AG20443 (cell line): ENCODE results near the gene SMOC2.
"Not testable (repeated sequence)": the region's sequence is repeated elsewhere in the genome, so short reads cannot be mapped to it uniquely, and the experiment has no call there.

Source experiments
- DNase-seq: peaks from one replicate; pipeline ENCODE4 v3.0.0; 2012; ENCODE audit warnings: low spot score, mixed read lengths

The SMOC2 gene

DNA sequence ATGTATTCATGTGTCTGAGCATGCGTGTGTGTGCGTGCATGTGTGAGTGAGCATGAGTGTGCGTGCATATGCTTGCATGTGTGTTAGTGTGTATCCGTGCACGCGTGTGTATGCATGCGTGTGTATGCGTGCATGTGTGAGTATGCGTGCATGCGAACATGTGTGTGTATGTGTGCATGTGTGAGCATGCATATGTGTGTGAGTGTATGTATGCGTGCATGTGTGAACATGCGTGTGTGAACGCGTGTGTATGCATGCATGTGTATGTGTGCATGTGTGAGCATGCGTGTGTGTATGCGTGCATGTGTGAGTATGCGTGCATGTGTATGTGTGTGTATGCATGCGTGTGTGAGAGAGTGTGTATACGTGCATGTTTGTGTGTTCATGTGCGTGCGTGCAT, 77.9 kb downstream of the SMOC2 start:
- no peak for DNase-seq

DNA sequence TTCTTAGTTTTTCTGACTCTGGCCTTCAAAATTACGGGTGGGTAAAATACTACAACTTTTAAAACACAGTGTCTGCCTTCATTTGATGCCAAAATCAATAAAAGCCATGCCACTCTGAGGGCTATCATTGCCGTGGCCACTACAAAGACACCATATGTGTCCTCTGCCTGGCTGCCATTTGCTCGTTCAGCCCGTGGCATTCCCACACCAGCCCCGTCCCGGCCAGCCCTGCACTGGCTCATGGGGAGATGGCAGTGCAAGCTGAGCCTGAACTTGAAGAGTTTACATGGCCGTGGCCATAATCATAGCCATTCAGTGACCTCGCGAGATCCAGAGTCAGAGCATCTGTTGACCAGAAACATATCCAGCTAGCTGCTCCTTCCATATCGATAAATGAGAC, 79.2 kb downstream of the SMOC2 start:
- DNase-seq = no peak

DNA sequence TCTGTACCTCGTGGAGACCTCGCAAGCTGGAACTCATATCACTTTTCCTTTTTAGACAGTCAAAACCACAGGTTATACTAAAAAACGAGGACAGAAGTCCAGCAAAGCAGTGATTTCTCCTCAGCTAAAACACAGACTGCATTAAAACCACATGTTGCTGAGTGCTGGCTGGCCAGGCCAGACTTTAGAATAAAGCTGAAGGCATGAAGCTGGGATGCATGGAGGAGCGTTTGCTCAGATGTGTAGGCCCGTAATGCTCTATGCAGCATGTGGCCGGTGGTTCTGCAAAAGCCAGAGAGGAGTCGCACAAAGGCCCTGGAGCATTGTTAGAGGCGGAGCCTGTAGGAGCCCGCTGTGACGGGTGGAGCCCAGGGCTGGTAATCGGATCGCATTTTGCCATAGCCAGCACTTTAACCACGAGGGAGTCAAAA, 83.6 kb downstream of the SMOC2 start:
- DNase-seq = peak; percentile 52

DNA sequence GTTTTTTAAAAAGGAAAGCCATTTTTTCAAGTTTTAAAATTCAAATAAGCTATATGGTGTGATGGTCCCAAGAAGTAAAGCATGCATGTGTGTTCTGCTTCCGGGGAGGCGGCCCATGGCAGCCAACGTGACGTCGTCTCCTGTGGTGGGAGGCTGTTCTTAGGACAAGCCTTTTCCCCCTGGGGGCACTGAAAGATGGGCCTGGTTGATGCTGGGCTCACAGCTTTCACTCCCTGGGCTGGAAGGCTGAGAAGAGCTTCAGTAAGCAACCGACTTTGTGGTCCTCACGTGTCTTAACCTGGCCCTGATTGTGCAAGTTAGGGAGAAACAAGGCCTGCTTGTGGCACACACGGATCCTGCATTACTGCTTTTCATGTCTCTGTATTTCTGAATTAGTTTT, 84.1 kb downstream of the SMOC2 start:
- DNase-seq = no peak

DNA sequence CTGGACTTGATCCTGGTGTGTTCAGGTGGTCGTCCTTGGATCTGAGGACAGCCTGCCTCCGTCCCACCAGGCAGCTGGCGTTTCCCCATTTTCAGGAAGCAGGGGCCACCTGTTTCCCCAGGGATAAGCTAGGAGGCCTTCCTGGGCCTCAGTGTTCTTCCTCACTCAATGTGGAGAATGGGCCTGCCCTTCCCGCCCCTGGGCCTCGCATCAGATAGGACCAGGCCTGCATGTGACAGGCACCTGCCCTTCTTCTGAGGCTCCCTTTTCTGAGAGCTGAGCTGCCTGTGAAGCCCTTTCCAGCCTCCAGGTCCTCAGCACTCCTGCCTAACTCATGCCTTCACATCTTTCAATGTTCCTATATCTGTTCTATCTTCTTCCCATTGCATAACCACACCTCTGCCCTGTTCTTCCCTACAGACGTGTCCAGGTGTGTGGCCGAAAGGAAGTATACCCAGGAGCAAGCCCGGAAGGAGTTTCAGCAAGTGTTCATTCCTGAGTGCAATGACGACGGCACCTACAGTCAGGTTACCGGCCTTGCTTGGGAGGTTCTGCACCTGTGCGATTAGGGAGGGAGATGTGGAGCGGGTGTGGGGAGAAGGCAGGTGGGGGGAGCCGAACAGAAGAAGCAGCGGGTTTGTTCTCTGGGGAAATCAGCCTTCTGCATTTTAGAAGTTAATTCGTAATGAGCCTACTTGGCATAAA, 85.1 kb downstream of the SMOC2 start:
- DNase-seq = no peak

DNA sequence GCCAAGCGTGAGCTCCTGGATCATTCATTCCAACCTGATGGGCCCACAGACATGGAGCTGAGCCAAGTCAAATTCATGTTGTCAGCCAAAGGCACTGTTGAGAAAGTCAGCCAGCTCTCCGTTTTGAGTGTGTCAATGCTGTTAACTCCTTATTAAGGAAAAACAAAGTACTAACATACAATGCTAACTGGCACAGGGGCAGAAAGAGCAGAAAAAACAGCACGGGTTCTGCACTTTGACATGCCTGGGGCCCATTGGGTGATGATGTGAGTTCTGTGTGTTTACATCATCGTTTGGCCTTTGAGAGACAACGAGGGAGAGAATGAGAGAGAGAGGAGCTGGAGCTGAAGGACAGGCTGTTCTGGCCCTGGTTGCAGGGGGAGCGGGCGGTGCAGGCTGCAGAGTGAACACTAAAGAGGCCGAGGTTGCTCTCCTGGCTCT, 85.9 kb downstream of the SMOC2 start:
- DNase-seq = no peak

DNA sequence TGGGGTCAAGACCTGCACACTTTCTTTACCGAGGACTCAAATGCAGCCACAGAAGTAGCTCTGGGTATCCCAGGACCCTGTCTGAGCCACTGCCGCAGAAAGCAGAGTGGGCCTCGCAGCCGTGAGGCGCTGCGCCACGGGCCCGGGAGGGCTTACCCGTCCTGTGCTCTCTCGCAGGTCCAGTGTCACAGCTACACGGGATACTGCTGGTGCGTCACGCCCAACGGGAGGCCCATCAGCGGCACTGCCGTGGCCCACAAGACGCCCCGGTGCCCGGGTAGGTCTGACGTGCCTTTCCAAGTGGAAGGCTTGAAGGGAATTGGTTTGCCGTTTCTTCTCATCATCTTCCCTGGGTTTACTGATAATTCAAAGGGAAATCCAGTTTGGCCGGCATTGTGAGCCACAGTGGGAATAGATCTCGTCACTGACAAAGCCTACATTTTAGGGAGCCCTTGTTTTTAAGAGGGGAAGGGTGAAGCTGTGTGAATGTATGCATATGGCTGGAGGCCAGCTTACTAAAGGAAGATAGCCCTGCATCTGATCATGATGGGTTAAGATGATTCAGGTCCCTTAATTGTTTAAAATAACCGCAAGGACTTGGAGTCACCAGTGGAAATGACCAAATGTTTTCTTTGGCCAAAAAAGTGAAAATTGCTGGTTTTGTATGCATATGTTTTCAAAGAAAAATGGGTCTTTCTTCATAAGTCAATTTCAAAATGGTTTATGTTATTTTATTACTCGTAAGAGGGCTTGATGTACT, 86.6 kb downstream of the SMOC2 start:
- DNase-seq = no peak

DNA sequence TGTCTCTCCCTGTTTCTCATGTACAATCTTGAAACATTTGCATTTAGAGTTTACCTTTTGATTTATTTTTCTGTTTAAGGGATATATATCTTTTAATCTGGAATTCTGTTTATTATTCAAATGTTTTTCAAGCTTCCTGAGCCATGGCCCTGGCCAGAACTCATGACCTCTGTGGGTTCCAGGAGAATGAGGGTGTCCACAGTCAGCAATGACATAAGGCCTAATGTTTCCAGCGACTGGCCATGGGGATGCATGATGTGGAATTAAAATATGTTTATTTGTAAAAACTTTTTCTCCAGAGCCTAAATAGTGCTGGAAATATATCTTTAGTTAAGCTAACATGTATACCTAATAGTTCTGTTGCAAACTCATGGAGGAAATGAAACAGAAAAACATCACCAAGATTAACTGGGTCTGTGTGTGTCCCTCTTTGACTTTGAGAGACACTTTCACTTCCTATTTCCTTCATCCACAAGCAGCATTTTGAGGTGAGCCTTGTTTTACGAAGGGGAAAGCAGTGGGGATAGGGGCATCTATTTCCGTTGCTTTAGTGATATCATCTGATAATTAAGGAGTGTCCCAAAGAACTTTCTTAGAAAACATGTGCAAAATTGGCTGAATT, 87.6 kb downstream of the SMOC2 start:
- DNase-seq = no peak

DNA sequence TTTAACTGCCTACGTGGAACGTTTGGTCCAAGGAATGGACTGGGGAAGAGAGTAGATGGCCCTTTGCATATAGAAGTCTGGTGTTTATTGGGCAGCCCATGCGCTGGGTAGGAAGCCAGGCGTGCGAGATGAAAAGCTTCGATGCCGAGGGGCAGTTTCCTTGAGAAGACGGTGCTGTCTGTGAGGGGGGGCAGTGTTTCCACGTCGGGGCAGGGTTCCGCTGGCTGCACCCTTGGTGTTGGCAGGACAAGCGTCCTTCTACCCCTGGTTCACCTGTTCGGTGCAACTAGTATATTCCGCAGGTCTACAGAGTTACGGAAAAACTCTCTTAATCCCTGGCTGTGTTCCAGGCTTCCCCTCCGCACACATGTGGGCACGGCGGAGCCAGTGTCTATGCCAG, 88.2 kb downstream of the SMOC2 start:
- DNase-seq = no peak

DNA sequence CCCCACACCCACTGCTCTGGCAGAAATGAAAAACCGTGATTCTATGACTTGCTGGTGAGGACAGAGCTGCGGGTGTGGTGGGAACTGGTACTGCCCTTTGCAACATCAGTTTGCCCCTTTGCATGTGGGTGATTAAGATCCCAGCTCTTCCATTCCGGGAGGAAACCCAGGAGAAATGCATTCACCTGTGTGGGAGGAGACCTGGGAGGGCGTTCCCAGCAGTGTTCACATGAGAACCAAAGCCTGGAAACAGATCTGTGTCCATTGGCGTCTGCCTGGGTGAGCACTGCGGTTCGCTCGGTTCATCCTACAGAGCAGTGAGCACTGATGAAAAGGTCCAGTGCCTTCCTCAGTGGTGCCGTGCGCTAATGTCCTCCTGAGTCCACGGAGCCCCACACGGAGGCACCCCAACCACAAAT, 89.7 kb downstream of the SMOC2 start:
- DNase-seq = no peak

DNA sequence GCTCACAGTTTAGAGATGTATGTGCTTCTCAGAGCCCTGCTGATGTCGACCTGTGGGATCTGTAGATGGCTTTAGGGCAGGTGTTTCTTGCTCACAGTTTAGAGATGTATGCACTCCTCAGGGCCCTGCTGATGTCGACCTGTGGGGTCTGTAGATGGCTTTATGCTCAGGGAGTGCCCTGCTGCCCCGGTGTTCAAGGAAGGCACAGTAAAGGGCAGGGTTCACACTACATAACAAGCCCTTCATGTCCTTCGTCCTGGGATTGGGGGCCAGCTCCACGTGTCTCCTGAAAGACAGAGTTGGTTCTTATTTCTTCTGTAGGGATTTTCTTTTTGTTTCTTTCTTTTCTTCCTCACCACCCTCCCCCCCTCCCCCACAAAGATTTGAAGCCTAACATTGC, 91.1 kb downstream of the SMOC2 start:
- no peak for DNase-seq

DNA sequence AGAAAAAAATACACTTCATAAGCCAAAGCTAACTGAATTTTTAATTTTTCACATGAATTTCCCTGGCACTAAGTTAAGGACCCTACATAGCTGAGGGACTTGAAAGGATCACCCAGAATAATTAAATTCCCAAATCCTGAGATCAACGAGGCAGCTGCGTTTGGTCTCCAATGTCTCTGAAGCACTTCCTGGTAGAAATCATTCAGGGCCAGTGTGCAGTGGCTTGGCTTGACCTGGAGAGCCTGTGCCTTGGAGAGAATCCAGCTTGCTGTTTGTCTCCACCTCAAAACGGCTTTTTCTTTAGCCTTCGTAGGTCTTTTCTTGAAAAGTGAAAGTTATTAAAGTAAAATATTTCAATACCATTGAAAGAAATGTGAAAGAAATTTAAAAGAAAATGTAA, 92.4 kb downstream of the SMOC2 start:
- no peak for DNase-seq

DNA sequence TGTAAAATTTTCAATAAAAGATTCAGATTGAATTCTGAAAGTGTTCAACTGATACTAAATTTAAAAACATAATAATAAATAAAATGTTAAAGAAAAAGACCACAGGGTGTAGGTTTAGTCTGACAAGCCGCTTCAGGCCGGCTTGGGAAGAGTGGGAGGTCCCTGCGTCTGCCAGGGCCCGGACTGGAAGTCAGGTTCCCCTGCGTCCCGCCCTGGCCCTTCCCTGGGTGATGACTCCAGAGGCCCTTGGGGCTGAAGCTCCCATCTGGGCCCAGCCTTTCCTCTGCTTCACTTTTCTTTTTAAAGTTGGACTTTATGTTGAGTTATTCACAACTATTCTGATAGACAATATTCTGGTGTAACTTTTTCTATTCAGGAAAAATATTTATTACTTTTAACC, 93.3 kb downstream of the SMOC2 start:
- DNase-seq = no peak

DNA sequence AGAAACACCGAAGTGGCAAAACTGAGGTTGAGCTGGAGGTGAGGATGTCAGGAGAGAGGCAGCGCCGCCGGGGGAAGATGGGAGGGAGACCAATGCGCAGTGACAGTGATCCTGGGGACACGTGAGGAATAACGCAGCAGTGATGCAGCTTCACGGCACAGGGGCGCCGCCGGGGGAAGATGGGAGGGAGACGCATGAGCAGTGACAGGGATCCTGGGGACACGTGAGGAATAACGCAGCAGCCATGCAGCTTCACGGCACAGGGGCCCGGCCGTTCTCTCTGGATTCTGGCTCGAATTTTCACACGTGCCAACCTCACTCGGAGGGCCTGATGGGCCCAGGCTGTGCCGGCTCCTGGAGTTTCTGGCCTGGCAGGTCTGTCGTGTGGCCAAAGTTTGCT, 94.7 kb downstream of the SMOC2 start:
- no peak for DNase-seq

DNA sequence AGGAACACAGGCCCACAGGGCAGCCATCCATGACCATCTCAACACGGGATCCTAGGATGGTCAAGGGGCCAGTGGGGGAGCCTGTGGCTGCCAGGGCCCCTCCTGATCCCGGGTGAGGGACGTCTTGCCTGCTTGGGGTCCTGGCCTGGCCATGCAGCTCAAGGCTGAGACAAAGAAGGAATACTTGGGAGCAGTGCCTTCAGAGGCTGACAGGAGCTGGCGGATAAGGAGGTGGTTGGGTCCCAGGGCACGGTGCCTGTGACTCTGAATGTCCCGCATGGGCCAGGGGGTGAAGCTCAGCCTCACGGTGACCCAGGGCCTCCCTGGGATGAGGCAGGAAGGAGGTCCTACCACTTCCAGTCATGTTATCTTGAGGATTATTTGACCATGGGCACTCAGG, 95.2 kb downstream of the SMOC2 start:
- no peak for DNase-seq

DNA sequence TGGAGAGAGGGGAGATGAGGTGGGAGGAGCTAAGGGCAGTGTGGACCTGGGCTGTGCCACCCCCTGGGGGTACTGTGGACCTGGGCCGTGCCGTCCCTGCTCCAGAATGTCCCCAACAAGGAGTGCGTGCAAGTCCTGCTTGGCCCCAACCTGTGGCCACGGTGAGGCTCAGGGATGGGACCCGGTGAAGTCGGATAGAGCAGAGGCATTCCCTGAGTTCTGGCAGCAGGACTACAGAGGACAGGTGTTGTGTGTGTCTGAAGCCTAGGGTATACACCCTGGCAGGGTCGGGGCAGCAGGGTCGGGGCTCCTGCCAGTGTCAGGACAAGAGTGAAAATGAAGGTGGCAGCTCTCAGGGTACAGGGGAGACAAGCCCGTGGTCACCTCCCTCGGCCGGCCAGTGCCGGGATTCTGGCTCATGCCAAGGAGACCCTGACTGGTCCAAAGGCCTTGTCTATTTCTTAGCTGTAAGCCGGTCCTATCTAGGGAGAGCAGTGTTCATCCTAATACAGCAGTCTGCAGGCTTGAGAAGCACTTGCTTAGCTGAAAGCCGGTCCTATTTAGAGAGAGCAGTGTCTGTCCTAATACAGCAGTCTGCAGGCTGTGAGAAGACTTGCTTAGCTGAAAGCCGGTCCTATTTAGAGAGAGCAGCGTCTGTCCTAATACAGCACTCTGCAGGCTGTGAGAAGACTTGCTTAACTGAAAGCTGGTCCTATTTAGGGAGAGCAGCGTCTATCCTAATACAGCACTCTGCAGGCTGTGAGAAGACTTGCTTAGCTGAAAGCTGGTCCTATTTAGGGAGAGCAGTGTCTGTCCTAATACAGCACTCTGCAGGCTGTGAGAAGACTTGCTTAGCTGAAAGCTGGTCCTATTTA, 95.9 kb downstream of the SMOC2 start:
- no peak for DNase-seq

DNA sequence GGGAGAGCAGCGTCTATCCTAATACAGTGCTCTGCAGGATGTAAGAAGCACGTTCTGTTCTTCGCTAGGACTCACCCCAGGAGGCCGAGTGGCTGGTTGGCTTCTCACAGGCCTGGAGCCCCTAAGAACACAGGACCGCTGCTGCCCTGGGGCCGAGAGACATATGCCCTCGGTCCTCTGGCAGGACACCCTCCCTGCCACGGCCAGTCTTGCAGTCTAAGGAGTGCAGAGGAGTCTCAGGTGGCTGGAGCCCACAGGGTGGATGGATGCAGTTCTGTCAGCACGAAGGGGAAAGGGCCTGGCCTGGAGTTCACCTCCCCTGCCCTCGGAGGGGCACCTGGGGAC, 96.5 kb downstream of the SMOC2 start:
- DNase-seq = no peak

DNA sequence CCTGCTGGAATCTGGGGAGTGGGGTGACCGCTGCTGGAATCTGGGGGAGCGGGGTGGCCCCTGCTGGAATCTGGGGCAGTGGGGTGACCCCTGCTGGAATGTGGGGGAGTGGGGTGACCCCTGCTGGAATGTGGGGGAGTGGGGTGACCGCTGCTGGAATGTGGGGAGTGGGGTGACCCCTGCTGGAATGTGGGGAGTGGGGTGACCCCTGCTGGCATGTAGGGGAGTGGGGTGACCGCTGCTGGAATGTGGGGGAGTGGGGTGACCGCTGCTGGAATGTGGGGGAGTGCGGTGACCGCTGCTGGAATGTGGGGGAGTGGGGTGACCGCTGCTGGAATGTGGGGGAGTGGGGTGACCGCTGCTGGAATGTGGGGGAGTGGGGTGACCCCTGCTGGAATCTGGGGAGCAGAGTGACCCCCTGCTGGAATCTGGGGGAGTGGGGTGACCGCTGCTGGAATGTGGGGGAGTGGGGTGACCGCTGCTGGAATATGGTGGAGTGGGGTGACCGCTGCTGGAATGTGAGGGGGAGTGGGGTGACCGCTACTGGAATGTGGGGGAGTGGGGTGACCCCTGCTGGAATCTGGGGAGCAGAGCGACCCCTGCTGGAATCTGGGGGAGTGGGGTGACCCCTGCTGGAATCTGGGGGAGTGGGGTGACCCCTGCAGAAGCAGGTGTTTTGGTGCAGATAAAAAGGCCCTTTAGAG, 97.4 kb downstream of the SMOC2 start:
- not testable (repeated sequence) for DNase-seq

DNA sequence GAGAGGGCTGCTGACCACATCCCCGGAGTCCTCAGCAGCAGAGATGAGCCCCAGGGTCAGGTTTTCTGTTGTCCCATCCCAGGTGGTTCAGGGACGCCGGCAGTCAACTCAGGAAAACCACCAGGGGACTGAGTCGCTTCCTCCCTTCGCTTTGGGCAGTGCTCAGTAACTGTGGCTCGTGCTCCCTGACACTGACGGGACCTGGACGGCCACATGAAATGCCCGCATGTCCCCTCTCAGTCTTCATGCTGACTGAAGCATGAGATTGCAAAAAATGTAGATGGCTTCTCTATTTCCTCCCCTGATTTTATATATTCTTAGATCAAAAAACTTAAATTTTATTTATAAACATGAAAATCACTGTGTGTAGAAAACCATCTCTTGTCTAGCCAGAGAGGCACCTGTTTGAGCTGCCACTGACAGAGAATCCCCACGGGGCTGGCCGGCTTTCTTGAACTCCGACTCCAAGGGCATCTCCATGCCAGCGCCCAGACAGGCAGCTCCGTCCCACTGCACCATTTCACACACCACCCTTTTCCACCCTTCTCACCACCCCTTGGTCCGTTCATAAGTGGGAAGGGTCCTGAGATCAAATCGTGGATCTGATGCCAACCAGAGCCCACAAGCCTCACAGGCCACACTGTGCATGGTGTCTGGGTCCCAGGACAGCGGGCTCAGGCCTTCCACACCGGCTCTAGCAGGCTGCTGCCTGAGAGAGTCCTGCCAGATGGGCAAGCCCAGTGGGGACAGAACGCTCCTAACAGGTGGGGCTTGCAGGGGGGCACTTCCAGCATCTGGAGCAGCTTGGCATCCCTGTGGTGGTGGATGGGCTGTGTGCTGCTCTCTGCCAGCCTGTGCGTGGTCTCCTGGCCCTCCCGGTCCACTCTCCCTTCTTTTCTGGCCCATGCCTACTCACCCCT, 98.2 kb downstream of the SMOC2 start:
- DNase-seq = no peak

DNA sequence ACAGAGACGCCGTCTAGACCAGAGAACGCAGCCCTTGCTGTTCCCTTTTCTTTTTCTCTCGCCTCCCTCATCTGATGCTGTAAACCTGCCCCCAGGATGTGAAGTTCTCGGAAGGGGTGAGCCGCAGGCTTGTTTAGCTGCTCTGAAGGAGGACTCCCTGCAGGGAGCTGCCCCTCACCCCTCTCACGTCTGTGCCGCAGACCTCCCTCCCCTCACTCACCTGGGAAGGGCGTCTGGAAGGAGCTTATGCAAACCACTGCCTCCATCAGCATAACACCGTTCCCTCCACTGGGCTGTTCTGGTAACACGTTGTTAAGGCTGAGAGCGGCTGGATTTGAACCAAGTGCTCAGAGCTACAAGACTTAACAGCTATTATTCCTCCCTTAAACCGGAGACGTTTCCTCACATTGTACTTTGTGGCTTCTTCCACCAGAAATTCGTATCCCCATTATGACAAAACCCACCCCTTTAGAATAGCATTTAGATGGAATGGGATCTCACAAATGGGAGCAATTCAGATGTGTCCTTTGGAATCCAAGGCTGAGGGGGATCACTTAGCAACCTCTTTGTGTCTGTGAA, 99.8 kb downstream of the SMOC2 start:
- DNase-seq = no peak
